ENCODE measurements around the gene CYBC1.

Gene CYBC1

DNA sequence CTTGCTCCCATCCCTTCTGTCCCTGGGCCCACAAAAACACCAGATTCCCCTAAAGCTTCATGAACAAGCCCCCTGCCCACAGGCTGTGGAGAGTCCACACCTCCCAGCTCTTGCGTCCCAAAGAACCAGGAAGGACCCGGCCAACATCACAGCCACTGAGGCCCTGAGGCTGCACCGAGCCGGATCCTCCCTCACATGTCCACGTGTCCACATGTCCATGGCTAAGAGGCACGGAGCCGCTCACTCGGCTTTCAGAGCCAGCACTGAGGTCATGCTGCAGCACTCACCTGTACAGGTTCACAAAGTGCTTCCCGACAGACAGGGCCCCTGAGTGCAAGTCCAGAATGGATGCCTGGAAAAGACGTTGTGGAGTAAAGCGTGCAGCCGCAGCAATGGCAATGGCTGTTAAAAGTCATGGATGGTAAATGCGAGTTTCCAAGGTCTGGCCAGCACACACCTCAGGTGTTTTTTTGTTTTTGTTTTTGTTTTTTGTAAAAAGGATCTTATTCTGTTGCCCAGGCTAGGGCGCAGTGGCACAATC lies 44.4 kb downstream of the CYBC1 start:
- no peak for DNase-seq

DNA sequence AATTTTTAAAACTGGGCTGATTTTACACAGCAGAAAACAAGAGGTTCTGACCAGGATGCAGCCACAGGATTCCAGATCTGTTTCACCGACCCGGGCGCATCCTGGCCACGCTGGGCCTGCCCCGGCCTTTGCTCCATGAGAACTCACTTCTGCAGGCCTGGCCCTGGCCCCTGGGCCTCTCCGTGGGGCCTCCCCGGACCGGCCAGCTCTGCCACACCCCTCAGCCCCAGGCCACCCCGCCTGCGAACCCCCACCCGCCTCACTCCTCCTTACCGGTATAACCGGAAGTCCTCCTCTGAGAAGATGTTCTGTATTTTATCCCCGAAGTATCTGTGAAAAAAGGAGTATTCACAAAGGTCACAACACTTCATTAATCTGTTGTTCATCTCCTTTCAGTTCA lies 45.5 kb downstream of the CYBC1 start:
- no peak for DNase-seq

DNA sequence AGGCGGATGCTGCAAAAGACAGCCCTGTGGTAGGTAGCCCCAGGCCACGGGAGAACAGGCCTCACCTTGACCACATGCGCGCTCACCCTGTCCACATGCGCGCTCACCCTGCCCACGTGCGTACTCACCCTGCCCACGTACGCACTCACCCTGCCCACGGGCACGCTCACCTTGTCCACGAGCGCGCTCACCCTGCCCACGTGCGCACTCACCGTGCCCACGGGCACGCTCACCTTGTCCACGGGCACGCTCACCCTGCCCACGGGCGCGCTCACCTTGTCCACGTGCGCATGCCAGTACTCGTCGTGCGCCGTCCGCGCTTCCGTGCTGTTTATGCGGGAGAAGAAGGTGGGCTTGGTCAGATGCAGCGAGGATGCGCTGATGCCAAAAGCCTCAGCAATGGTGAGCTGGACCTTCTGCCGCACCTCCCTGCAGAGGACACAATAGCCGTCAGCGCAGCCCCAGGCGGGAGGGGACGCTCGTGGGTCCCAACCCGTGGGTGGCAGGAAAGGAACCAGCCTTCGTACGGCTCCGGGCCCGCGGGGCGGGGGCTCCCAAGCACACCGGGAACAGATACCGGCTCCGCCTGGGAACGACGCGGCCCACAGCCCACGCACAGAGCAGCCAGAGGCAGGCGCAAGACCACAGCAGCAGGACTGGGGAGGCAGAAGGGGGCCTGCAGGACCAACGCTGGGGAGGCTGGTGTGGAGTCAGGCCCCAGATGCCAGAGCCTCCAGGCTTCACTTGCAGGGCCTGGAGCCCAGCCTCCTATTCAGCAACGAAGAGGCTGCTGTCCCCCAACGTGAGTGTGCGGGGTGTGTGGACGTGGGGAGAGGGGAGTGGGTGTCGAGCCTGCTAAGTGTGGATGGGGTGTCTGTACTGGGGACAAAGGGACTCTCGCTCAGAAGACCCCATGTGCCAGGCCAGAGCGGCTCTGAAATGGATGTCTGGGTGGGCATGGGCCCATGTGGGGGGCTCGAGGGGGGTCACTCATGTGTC lies 46.6 kb downstream of the CYBC1 start:
- DNase-seq = no peak

DNA sequence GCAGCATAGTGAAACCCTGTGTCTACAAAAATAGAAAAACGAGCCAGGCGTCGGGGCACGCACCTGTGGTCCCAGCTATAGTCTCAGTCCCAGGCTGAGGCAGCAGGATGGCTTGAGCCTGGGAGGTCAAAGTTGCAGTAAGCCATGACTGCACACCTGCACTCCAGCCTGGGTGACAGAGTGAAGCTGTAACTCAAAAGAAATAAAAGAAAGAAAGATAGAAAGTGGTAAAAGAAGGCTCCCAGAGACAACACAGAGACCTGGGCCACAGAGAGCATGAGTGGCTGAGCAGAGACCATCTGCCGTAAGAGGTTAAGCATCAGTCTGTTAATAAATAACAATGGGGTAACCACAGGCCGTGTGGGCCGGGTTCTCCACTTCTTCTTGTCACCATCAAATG lies 47.7 kb downstream of the CYBC1 start:
- no peak for DNase-seq

DNA sequence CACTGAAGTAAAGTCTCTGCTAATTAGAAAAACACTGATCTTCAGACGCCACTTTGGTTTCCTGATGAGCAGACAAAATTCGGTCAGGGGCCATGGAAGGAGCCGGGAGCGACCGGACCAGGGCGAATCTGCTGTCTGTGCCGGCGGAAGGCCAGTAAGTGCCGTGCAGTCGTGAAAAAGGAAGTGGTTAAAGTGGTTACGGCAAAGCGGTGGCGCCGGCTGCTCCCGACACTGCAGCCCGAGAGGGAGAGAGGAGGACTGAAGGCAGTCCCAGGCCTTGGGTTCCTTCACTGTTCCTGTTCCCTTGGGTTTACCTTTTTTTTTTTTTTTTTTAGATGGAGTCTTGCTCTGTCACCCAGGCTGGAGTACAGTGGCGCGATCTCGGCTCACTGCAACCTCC lies 49.7 kb downstream of the CYBC1 start:
- no peak for DNase-seq

DNA sequence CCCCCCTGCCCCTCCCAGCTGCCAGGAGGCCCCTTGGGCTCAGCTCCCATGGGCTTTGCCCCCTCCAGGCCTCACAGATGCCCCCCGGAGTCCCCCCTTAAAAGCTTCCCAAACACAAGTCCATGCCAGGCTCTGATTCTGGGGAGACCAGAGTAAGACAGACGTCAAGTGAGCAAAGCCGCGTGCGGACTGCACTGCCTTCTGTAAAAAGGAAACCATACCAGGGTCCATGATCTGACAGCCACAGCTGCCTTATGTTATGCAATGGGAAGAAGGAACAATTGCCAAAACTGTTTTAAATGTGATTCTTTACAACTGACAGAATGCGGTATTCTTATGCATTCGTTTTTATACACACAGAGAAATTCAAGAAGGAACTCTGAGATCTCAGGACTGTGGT lies 50.3 kb downstream of the CYBC1 start:
- no peak for DNase-seq

DNA sequence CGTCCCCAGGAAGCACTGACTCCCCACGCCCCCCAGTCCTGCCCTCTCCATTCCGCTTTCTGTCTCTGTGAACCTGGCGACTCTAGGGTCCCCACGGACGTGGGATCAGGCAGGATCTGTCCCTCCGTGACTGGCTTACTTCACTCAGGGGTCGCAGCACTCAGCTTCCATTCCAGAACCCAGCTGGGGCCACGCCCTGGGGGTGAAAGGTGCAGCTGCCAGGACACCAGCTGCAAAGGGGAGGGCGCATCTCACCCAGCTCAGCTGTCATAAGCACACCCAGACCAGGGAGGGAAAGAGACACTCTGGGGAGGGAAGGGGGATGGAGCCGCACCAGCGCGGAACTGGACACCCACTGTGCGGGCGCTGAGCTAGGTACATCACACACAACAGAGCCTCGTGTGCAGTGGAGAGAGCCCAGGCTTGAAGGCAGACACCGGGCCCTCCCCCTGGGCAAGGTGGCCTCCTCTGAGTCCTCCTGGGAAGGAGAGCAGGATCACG lies 50.9 kb downstream of the CYBC1 start:
- DNase-seq = no peak

DNA sequence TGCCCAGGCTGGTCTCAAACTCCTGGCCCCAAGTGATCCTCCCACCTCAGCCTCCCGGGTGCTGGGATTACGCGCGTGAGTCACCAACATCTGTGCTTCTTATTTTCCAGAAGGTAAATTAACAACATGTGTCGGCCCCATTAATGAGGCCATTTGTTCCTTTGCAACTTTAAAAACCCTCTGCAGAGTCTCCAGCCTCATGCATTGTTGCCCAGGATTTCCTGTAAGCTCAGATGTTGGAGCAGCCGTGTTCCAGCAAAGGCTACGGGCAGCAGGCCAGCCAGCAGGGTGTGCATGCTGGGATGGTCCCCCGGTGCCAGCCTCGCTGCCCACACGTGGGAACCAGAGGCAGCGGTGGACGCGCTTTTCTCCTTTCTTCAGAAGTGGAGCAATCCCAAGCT lies 51.5 kb downstream of the CYBC1 start:
- DNase-seq = no peak

DNA sequence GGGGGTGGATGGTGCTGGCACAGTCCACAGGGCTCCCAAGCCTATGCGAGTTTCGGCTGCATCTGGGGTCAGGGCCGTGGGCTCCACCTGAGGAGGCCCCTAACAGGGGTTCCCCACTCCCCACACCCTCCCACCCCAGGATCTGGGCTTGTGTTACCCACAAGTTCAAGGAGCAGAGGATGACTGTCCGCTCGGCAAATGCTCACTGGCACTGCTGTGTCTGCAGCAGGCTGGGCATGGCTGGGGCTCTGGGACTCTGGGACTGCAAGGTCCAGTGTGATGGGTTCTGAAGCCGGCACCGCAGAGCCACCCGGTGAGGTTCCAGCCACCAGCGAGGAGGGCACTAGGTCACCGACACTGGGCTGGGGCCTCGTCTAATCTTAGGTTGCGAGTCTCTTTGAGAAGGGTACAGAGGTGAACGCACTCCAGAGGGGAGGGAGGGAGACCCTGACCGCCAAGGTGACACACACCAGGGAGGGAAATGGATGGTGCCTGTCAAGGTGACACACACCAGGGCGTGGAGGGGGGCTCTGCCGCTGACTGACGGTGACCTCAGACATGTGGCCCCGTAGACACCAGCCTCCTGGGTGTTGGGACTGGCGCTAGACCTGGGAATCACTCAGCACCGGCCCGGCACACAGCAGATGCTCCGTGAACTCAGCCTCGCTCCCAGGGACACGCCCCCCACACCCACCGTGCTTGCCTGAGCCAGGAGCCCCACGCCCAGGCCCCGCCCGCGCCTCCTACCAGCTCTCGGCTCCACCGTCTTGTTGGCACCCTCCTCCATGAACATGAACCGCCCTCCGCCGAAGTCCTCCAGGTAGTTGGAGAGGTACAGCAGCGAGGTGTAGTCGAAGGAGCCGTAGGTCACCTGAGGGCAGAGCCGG lies 52.9 kb downstream of the CYBC1 start:
- DNase-seq = no peak

DNA sequence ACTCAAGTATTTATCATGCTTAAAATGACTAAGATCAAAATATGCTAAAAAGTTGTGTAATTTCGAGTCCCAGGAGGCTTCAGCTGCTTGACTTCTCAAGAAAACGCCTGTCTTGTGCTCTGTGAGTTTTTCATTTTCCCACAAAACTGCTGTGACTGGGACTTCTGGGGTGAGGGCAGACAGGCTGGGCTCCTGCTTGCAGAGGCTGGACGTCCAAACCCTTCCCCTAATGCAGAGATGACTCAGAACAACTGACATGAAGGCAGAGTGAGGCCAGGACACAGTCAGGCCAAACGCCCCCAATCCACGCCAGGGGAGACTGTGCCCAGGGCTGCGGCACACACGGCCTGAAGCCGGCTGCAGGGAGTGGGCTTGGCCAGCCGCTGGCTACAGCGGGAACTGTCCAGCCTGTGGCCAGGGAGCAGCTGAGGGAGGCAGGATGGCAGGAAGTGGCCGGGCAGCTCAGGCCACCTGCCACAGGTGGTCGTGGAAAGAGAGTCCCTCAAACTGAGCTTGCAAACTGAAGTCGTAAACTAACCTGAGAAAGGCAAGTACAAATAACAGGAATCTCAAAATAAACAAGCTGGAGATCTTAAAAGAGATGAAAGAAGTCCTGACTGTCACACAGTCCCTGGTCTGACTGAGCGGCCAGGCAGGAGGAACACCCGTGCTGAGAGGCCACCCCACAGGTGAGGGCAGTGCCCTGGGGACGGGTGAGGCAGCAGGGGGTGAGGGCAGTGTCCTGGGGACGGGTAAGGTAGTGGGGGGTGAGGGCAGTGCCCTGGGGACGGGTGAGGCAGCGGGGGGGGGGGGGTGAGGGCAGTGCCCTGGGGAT lies 53.7 kb downstream of the CYBC1 start:
- no peak for DNase-seq

DNA sequence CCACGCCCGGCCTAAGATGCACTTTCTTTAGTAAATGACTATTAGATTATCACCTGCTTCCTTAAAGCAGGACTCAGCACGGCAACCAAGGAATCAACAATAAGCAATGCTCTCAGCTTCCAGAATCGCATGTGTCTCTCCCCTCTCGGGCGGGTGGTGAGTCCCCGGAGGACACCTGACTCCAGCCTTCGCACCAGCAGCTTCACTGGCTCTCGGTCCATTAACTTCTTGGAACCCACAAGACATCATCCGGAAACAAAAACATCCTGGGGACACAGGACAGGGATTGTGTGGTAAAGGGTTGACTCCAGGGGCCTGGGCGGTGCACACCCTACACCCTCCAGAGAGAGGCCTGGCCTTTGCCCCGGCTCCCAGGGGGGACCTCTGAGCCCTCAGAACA lies 56.3 kb downstream of the CYBC1 start:
- no peak for DNase-seq

DNA sequence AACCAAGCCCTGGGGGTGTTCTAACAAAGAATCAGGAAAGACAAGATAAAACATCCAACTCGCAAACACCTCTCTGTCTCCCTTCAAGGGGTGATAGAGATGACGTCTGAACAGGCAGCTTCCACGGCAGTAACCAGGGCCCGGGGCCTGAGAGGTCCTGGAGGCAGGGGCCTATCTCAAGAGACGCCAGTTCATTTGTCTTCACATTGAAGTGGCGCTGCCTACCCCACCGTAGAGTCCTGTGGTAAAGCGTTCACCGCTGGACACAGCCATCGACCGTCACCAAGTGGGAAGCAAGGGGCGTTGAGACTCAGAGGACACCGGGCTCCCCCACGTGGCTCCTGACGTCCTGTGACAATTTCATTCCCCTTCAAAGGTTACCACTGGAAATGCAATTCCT lies 57.6 kb downstream of the CYBC1 start:
- no peak for DNase-seq

Measured in SW 1271 (cell line).